CD4-positive, alpha-beta memory T cell (primary cell): ENCODE results near the gene PLCG1. TPM values are rescaled to one million over a fixed set of nuclear protein-coding genes. Genes with fewer than 3 reads are reported as not detected.

Experiments used
- CTCF ChIA-PET: fragments of 350-600 bp; sonication (Branson Sonifier 250); formaldehyde crosslinking; loops from one replicate; lab custom pipeline; 2021; ENCODE audit warnings: inconsistent platforms; ENCODE audit not compliant: partially characterized antibody; lab: Charles Lee
- POLR2A ChIA-PET: fragments of 350-600 bp; sonication (Branson Sonifier 250); formaldehyde crosslinking; loops from one replicate; lab custom pipeline; 2021; ENCODE audit not compliant: partially characterized antibody; lab: Charles Lee
- DNase-seq, 5 donors: peaks; one replicate each; pipeline versions ENCODE4 v3.0.0 to v3.0.0-alpha.2; 2020 to 2022; ENCODE audit warnings: mixed read lengths in 1 of 5
- H3K27ac ChIP-seq: one replicate; pipeline ENCODE4 v1.7.0; 2013; ENCODE audit warnings: low read depth, low read length
- H3K27me3 ChIP-seq: 2 replicates; pipeline ENCODE4 v1.7.0; 2013; ENCODE audit warnings: mild to moderate bottlenecking, low read length, moderate library complexity; ENCODE audit not compliant: insufficient read depth
- H3K36me3 ChIP-seq: 2 replicates; pipeline ENCODE4 v1.7.0; 2013; ENCODE audit warnings: mild to moderate bottlenecking, low read length, moderate library complexity; ENCODE audit not compliant: insufficient read depth
- H3K4me1 ChIP-seq: 2 replicates; pipeline ENCODE4 v1.7.0; 2013; ENCODE audit warnings: mild to moderate bottlenecking, low read length, moderate library complexity; ENCODE audit not compliant: insufficient read depth
- H3K4me3 ChIP-seq, 2 donors: one replicate each; pipeline ENCODE4 v1.7.0; 2013; ENCODE audit warnings: low read length in 2 of 2, mild to moderate bottlenecking in 1 of 2
- H3K9me3 ChIP-seq, 2 donors: one replicate each; pipeline ENCODE4 v1.7.0; 2013; ENCODE audit warnings: low read length in 2 of 2, control low read depth in 1 of 2; ENCODE audit not compliant: control insufficient read depth in 1 of 2
- H3K27ac Mint-ChIP-seq, 7 donors: one replicate each; pipeline ENCODE4 v1.8.0; 2020 to 2021; ENCODE audit warnings: mixed read lengths in 7 of 7, mild to moderate bottlenecking in 6 of 7, inconsistent platforms in 3 of 7, moderate library complexity in 3 of 7
- H3K27me3 Mint-ChIP-seq, 2 donors: one replicate each; pipeline ENCODE4 v1.8.0; 2020 to 2021; ENCODE audit warnings: mixed read lengths in 2 of 2
- H3K36me3 Mint-ChIP-seq, 2 donors: one replicate each; pipeline ENCODE4 v1.8.0; 2020 to 2021; ENCODE audit warnings: mixed read lengths in 2 of 2, inconsistent platforms in 1 of 2, mild to moderate bottlenecking in 1 of 2
- H3K4me1 Mint-ChIP-seq, 4 donors: one replicate each; pipeline ENCODE4 v1.8.0; 2020 to 2021; ENCODE audit warnings: mixed read lengths in 4 of 4, mild to moderate bottlenecking in 1 of 4
- H3K4me3 Mint-ChIP-seq, 8 donors: one replicate each; pipeline ENCODE4 v1.8.0; 2020 to 2021; ENCODE audit warnings: mixed read lengths in 8 of 8, mild to moderate bottlenecking in 7 of 8, moderate library complexity in 6 of 8, inconsistent platforms in 3 of 8
- H3K9me3 Mint-ChIP-seq, 8 donors: one replicate each; pipeline ENCODE4 v1.8.0; 2020 to 2021; ENCODE audit warnings: mixed read lengths in 8 of 8, mild to moderate bottlenecking in 5 of 8, inconsistent platforms in 3 of 8, moderate library complexity in 1 of 8
- intact Hi-C: fragments of 100-400 bp; cut with micrococcal nuclease; formaldehyde crosslinking; loops from one replicate; pipeline ENCODE4 v1.15.1; 2023
- polyA plus RNA-seq, 2 donors: library from polyadenylated mRNA; unstranded; fragments of 300-500 nt; fragmentation: Illumina TruSeq; gene quantifications; one replicate each; pipeline ENCODE4 v1.2.3, GENCODE V29; 2021
- total RNA-seq, 2 experiments: library from RNA; stranded (reverse); gene quantifications; one replicate each; pipeline ENCODE4 v1.2.3, GENCODE V29; 2021

PLCG1 gene
- total and polyA plus RNA-seq, 4 experiments from 2014 or later, result 22.8 to 320 (median 194) TPM

DNA sequence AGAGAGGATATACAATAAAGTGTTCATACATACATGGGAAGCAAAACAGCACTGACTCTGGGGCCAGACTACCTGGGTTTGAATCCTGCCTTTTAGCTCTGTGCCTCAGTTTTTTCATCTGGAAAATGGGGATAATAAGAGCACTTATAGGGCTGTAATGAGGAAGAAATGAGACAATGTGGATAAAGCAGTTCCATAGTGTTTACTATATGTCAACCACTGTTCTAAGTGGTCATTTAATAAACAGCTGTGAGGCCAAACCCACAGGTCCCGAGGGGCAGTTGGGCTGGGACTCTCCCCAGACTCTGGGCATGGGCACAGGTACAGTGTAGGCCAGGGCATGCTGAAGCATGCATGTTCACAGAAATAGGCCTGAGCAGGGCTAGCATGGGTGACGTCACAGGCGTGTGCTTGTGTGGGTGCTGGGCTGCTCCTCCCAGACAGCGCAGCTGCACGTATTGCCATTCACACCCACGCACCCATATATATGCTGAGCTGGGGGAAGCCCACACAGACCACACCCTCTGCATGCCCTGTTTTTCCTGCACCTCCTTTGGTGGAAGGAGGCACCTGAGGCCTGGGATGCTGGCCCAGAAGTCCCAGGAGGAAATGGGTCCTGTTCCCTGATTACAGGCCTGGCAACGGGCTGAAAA lies 3.5 kb upstream of the PLCG1 start:
- no peaks in the 10 kb centered on the region for H3K9me3 ChIP-seq
- CTCF ChIA-PET, result interaction anchor here (0.8 to 9.9 kb wide), 29 partner anchors 8 to 560 kb away, joined by 3 to 201 read pairs (median 5); partner anchors contain the start of genes LPIN3 and ZHX3
- no peaks in the 10 kb centered on the region for H3K27me3 ChIP-seq
- Mint-ChIP-seq H3K4me1 (peaks cover 19 to 44% (median 34%) of the 10 kb centered on the region in 4 donors), H3K27ac (peak overlapping the region; percentile 52 to 92 (median 77)), H3K4me3 (peak overlapping the region in 2 of 8 donors; percentile 14 to 30), H3K27me3 (no peaks in the 10 kb centered on the region), H3K9me3 (no peaks in the 10 kb centered on the region), H3K36me3 (peaks cover 0 to 9% of the 10 kb centered on the region in 2 donors)
- DNase-seq, result peak in 4 of 5 donors; percentile 39 to 80 (median 58)
- H3K4me3 ChIP-seq, result no peak overlapping the region
- H3K36me3 ChIP-seq, result no peaks in the 10 kb centered on the region
- POLR2A ChIA-PET, result interaction anchor here (1.3 to 16.2 kb wide), 2 partner anchors 9 to 20 kb away, joined by 5 to 753 read pairs; no protein-coding TSS in a partner anchor
- intact Hi-C loops, result no loop called here
- H3K27ac ChIP-seq, result peak overlapping the region; percentile 16
- H3K4me1 ChIP-seq, result peaks cover 36% of the 10 kb centered on the region

DNA sequence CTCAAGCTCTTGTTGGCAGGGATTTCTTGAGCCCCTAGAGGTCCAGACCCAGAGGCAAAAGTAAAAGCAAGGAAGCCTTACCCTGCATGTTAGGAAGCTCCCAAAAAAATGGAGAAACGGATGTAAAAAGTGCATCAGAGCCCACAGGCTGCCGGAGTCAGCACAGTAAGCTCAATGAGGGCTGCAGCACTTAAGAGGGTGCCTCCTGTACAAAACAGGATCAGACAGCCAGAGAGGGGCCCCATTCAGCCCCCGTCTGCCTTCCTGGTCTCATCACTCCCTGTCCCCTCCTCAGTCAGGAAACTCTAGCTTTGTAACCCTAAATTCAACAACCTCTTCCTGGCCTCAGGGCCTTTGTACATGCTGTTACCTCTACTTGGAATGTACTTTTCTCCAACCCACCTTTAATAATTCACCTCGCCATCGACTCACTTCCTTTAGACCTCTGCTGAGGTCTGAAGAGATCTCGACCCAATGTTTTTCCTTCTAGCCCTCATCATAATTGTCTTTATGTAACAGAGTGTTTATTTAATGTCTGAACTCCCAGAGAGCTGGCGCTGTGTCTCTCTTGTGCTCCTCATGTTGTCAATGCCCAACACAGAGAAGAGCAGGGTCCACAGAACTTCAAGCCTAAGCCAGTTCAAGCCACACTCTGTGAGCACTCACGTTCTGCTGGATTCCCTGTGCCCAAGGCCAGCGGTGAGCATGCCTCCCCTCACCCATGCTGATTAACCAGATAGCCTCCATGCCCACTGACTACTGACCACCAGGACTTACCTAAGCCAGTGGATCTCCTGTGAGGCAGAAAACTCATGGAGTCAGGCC lies 2.8 kb upstream of the PLCG1 start:
- peak overlapping the region; percentile 16 for H3K27ac ChIP-seq
- CTCF ChIA-PET, result interaction anchor here (0.7 to 9.9 kb wide), 48 partner anchors 8 to 559 kb away, joined by 3 to 201 read pairs (median 4); partner anchors contain the start of genes LPIN3 and ZHX3
- H3K36me3 ChIP-seq, result no peaks in the 10 kb centered on the region
- no peaks in the 10 kb centered on the region for H3K27me3 Mint-ChIP-seq
- H3K4me1 Mint-ChIP-seq, result peaks cover 20 to 51% (median 39%) of the 10 kb centered on the region in 4 donors
- intact Hi-C loops, result loop anchor here (1.0 to 5.0 kb wide), 4 partner anchors 39 to 483 kb away; partner anchors contain the start of genes CHD6 and LPIN3
- H3K36me3 Mint-ChIP-seq, result peaks cover 0 to 13% of the 10 kb centered on the region in 2 donors
- H3K4me3 ChIP-seq, result no peak overlapping the region
- no peaks in the 10 kb centered on the region for H3K9me3 ChIP-seq
- POLR2A ChIA-PET, result interaction anchor here (0.9 to 16.2 kb wide), 8 partner anchors 8 to 205 kb away, joined by 3 to 753 read pairs (median 4); no protein-coding TSS in a partner anchor
- DNase-seq, result no peak
- H3K27me3 ChIP-seq, result no peaks in the 10 kb centered on the region
- H3K4me3 Mint-ChIP-seq, result peak overlapping the region in 2 of 8 donors; percentile 31 to 63
- peak overlapping the region; percentile 77 to 97 (median 80) for H3K27ac Mint-ChIP-seq
- peaks cover 41% of the 10 kb centered on the region for H3K4me1 ChIP-seq
- H3K9me3 Mint-ChIP-seq, result no peaks in the 10 kb centered on the region

DNA sequence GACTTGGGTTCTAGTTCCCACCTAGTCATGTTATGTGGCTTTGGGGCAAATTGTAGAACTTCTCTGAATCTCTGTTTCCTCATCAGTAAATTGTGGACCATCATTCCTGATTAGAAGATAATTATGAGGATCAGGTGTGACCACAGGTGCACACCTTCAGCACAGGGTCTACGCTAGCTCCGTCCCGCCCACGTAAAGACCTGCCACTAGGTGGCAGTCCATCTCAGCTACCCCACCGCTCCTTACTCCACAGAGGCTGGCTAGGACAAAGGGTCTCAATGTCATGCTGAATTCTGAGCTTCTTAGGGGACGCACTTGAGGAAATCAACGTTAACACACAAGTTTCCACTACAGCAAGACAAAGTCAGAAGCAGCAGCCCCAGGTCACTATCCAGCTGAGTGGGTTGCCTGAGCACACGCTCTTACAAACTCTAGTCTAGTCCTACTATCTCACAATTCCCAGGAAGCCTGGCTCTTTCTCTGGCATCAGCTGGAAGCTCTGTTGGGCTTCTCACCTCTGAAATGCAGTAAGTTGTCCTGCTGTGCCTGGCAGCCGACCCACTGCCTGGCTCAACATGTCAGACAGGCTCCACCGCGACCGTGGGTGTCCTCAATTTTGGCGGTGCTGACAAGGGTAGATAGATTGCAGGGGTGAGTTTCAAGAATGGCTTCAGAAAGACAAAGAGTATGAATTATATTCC lies 2.0 kb upstream of the PLCG1 start:
- peak; percentile 58 to 68 (median 63) for DNase-seq
- H3K9me3 Mint-ChIP-seq, result no peaks in the 10 kb centered on the region
- no peaks in the 10 kb centered on the region for H3K27me3 ChIP-seq
- H3K27me3 Mint-ChIP-seq, result no peaks in the 10 kb centered on the region
- intact Hi-C loops, result loop anchor here (1.0 to 5.0 kb wide), 4 partner anchors 38 to 482 kb away; partner anchors contain the start of genes CHD6 and LPIN3
- no peak overlapping the region for H3K4me3 ChIP-seq
- H3K36me3 ChIP-seq, result no peaks in the 10 kb centered on the region
- H3K27ac Mint-ChIP-seq, result peak overlapping the region; percentile 84 to 98 (median 92)
- H3K9me3 ChIP-seq, result no peaks in the 10 kb centered on the region
- peaks cover 49% of the 10 kb centered on the region for H3K4me1 ChIP-seq
- peak overlapping the region; percentile 89 to 95 (median 92) for H3K4me3 Mint-ChIP-seq
- H3K4me1 Mint-ChIP-seq, result peaks cover 28 to 59% (median 47%) of the 10 kb centered on the region in 4 donors
- H3K27ac ChIP-seq, result no peak overlapping the region
- ChIA-PET POLR2A (interaction anchor here (0.9 to 16.2 kb wide), 7 partner anchors 18 to 204 kb away, joined by 3 to 753 read pairs (median 4); no protein-coding TSS in a partner anchor), CTCF (interaction anchor here (0.7 to 9.9 kb wide), 43 partner anchors 10 to 558 kb away, joined by 3 to 201 read pairs (median 4); partner anchors contain the start of genes LPIN3 and ZHX3)
- peaks cover 0 to 14% of the 10 kb centered on the region in 2 donors for H3K36me3 Mint-ChIP-seq

GRCh38 chr20:41135888-41136679 lies 1.3 kb upstream of the PLCG1 start:
- peak overlapping the region; percentile 89 to 98 (median 92) for H3K27ac Mint-ChIP-seq
- H3K4me1 ChIP-seq, result peaks cover 56% of the 10 kb centered on the region
- H3K36me3 ChIP-seq, result no peaks in the 10 kb centered on the region
- H3K9me3 ChIP-seq, result no peaks in the 10 kb centered on the region
- CTCF ChIA-PET, result interaction anchor here (0.8 to 9.9 kb wide), 36 partner anchors 9 to 557 kb away, joined by 3 to 201 read pairs (median 6); partner anchors contain the start of genes LPIN3 and ZHX3
- H3K4me3 ChIP-seq, result peak overlapping the region in 1 of 2 donors; percentile 69
- H3K27ac ChIP-seq, result peak overlapping the region; percentile 73
- intact Hi-C loops, result loop anchor here (1.0 to 5.0 kb wide), 4 partner anchors 37 to 481 kb away; partner anchors contain the start of genes CHD6 and LPIN3
- H3K9me3 Mint-ChIP-seq, result no peaks in the 10 kb centered on the region
- H3K36me3 Mint-ChIP-seq, result peaks cover 0 to 14% of the 10 kb centered on the region in 2 donors
- POLR2A ChIA-PET, result interaction anchor here (1.1 to 16.2 kb wide), 7 partner anchors 17 to 204 kb away, joined by 3 to 753 read pairs (median 10); partner anchors contain the start of gene ZHX3
- H3K27me3 ChIP-seq, result no peaks in the 10 kb centered on the region
- peak in 1 of 5 donors; percentile 22 for DNase-seq
- peak overlapping the region; percentile 89 to 95 (median 92) for H3K4me3 Mint-ChIP-seq
- no peaks in the 10 kb centered on the region for H3K27me3 Mint-ChIP-seq
- H3K4me1 Mint-ChIP-seq, result peaks cover 35 to 66% (median 54%) of the 10 kb centered on the region in 4 donors

DNA sequence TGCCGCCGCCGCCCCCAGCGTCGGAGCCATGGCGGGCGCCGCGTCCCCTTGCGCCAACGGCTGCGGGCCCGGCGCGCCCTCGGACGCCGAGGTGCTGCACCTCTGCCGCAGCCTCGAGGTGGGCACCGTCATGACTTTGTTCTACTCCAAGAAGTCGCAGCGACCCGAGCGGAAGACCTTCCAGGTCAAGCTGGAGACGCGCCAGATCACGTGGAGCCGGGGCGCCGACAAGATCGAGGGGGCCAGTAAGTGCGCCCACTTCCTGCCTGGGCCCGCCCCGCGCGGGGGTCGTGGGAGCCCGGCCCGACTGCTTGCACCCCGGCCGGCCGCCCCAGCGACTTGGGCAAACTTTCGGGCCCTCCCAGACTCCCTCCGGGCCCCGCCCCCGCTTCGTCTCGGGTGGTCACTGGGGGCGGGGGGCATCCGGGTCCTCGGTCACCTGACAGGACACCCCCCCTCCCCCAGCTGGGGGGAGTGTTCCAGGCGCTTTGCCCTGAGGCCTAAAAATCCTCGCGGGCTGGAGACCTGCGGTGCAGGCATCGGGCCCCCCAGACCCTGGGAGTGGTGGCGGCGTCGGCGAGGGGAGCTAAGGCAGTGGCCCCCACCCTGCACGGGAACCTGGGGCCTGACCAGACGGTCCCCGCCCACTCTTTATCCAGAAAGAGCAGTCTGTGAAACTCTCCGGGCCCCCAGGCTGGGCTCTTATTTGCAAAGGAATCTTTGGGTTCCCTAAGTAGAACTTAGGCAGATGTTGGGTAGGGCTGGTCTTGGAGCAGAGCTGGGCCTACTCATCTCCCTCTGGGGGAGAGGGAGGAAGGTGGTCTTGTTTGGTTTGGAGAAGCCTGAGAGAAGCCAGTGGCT lies 501 bp downstream of the PLCG1 start:
- H3K36me3 Mint-ChIP-seq, result peaks cover 0 to 14% of the 10 kb centered on the region in 2 donors

More for the DNA sequence above, 501 bp downstream of the PLCG1 start:
- Histone ChIP-seq H3K9me3 (no peaks in the 10 kb centered on the region), H3K36me3 (no peaks in the 10 kb centered on the region), H3K4me1 (peaks cover 74% of the 10 kb centered on the region), H3K27me3 (no peaks in the 10 kb centered on the region), H3K27ac (peak overlapping the region; percentile 84), H3K4me3 (peak overlapping the region; percentile 82)
- ChIA-PET POLR2A (interaction anchor here (0.7 to 16.2 kb wide), 11 partner anchors 16 to 183 kb away, joined by 3 to 753 read pairs (median 5); partner anchors contain the start of gene ZHX3), CTCF (interaction anchor here (1.3 to 9.9 kb wide), 8 partner anchors 13 to 201 kb away, joined by 4 to 178 read pairs (median 21); no protein-coding TSS in a partner anchor)
- Mint-ChIP-seq H3K27ac (peak overlapping the region; percentile 88 to 98 (median 93)), H3K4me1 (peaks cover 52 to 79% (median 71%) of the 10 kb centered on the region in 4 donors), H3K9me3 (no peaks in the 10 kb centered on the region), H3K27me3 (no peaks in the 10 kb centered on the region), H3K4me3 (peak overlapping the region; percentile 93 to 99 (median 96))
- intact Hi-C loops, result loop anchor here (1.0 to 5.0 kb wide), 4 partner anchors 8 to 479 kb away; partner anchors contain the start of genes CHD6 and ZHX3
- peak in 4 of 5 donors; percentile 59 to 68 (median 60) for DNase-seq
